HG03159 (cell line): ENCODE measurements around the gene IQCE.
"Not testable (repeated sequence)": the region's sequence is repeated elsewhere in the genome, so short reads cannot be mapped to it uniquely, and the experiment has no call there.

Experiments
- ATAC-seq: cut with Tn5 transposase; IDR thresholded peaks from one replicate; pipeline ENCODE4 v1.9.1; 2021; ENCODE audit warnings: mild to moderate bottlenecking, moderate library complexity; ENCODE audit not compliant: unreplicated experiment

IQCE gene

DNA sequence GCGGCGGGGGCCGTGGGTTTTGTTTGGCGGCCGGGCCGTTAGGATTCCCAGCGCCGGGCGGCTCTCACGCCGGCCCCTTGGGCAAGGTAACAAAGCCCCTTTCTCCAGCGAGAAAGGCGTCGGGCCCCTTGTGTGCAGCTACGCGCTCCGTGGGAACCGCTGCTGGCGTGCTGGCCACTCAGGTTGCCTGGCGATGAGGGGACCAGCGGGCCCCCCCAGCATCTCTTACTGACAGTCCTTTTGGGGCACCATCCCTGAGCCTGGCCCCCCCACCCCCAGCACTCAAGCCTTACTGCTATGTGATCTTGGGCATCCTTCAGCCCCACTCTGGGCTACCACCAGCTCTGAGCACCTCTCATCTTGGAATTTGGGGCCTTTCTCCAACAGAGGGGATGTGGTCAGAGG is 37.4 kb upstream of the IQCE start:
- no peak for ATAC-seq

GRCh38 chr7:2521952-2522591 is 36.7 kb upstream of the IQCE start:
- ATAC-seq: no peak

- no peak for ATAC-seq
These were observed 35.9 kb upstream of the IQCE start for GRCh38 chr7:2522780-2523433.

DNA sequence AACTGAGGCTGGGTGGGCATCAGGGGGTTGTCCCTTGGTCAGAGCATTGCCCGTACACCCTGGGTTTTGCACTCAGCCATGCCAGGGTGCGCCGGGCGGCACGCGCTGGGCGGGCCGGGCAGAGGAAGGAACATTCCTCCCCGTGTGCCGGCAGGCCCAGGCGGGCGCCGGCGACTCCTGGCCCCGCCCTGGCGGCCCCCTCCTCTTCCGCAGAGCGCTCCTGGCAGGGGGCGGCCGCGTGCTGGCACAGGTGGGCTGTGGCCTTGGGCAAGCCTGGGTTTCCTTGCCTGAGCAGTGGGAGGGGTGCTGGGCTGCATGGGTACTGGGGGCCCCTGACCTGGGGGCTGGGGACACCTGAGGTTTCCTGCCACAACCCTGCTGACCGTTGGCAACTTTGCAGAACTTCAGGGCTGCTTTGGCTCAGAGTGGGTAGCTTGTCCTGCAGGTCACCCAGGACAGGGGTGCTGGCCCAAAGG is 35.3 kb upstream of the IQCE start:
- ATAC-seq: no peak

DNA sequence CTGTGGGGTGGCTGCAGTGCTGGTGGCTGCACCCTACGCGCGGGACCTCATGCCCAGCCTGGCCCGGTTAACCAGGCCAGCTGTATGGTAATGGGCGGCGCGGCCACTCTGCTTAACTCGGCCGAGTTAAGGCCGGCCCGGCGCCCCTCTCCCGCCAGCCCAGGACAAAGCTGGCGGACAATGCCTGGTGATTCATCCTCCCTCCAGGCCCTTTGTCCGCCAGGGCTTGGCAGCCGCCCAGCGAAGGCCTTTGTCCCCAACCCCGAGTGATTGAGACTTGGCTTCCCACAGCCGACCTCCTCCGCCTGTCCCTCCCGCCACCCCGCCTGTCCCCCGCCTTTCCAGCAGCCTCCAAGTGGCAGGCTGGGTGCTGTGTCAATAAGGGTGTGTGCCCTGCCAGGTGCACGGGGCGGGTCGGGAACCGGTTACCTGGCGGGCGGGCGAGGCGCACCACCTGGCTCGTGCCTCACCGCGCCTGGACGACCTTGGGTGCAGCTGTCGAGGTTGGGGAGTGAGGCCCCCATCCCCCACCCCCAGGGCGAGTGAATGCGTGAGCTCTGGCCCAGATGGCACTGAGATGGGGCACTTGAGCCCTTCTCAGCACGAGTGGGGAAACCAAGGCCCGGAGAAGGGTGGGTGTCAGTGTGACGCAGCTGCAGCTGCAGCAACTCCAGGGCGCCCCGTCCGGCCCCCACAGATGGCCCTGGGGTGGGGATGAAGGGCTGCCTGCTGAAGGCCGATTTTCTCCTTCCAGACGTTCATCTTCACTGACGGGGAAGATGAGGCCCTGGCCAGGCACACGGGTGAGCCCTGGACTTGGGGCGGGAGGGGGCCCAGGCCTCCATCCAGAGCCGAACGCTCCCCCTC is 34.6 kb upstream of the IQCE start:
- ATAC-seq: no peak

DNA sequence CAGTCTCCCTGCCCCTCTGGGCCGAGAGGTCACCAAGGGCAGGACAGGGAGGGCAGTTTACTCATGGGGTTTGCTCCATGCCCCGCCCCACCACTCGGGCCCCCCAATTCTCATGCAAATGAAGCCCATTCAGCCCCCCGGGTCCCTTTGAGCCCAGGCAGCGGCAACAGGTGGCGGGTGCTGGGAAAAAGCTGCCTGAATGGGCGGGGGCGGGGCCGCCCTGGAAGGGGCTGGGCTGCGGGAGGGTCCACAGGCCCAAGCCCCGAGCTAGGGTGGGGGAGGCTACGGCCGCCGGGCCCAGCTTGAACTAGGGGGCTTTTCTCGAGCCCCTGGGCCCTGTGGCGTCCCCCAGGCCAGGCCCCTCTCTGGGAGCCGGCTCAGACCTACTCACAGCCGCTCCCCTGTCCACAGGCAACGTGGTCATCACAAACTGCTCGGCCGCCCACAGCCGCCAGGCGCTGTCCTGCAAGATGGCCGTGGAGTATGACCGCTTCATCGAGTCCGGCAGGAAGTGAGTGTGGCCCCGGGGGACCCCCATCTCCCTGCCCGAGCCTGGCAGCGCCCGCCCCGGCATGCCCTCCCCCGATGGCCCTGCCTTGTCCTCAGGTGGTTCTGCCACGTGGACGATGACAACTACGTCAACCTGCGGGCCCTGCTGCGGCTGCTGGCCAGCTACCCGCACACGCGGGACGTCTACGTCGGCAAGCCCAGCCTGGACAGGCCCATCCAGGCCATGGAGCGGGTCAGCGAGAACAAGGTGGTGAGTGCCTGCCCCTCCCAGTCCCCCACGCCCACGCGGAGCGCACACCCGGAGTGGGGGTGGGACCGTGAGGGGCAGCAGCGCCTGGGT is 33.7 kb upstream of the IQCE start:
- ATAC-seq: no peak

DNA sequence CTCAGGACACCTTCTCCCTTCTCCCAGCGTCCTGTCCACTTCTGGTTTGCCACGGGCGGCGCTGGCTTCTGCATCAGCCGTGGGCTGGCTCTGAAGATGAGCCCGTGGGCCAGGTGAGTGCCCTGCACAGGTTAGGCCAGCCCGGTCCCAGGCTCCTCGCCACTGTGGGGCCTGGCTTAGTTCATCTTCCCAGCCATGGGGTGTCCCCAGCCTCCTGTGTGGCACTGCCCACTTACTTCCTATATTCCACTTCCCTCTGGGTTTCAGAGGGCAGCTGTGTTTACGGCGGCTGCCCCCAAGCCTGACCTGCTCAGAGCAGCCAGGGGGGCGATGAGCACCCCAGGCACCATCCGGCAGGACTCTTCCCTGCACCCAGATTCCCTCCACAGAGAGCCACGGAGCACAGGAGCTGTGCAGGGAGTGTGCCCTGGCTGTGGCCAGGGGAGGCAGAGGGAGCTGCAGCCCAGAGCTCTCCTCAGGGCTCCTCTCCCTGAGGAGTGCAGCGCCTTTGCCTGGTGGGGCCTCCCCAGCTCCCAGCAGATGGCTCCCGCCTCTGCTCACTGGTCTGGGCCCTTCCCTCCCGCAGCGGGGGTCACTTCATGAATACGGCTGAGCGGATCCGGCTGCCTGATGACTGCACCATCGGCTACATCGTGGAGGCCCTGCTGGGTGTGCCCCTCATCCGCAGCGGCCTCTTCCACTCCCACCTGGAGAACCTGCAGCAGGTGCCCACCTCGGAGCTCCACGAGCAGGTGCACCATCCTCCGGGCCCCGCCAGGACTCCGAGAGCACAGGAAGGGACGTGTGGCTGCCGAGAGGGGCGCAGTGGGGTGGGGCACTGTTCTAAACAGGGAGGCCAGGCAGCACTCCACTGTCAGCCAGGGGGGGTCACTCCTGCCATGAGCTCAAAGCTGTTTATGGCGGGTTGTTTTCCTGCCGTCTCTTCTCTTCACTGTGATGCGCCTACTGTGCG is 32.8 kb upstream of the IQCE start:
- no peak for ATAC-seq

DNA sequence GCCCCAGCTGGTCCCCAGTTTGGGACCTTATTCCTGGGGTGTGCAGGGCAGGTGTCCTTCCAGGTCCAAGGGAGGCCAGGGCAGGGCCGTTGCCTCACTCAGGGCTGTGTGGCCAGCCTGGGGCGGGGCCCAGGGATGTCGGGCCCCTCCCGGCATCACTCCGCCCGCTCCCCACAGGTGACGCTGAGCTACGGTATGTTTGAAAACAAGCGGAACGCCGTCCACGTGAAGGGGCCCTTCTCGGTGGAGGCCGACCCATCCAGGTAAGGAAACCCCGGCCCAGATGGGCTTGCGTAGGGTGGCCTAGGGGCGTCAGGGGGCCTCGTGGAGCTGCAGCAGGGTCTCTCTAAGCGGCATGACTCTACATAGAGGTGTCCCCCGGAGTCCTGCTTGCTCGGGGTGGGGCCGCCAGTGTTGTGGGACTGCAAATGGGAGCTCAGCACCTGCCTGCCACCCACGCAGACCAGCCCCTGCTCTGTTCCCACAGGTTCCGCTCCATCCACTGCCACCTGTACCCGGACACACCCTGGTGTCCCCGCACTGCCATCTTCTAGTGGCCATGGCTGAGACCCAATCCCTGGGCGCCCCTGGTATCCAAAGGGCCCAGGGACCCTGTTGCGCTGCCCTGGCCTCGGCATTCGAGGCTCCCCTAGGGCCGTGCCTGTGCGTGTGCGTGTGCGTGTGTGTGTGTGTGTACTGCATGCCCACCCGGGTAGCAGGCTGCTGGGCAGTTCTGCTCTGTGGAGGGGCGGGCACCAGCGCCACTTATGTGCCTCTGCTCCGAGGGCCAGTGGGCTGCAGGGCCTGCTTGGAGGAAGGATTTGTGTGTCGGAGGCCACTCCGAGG is 31.9 kb upstream of the IQCE start:
- no peak for ATAC-seq

DNA sequence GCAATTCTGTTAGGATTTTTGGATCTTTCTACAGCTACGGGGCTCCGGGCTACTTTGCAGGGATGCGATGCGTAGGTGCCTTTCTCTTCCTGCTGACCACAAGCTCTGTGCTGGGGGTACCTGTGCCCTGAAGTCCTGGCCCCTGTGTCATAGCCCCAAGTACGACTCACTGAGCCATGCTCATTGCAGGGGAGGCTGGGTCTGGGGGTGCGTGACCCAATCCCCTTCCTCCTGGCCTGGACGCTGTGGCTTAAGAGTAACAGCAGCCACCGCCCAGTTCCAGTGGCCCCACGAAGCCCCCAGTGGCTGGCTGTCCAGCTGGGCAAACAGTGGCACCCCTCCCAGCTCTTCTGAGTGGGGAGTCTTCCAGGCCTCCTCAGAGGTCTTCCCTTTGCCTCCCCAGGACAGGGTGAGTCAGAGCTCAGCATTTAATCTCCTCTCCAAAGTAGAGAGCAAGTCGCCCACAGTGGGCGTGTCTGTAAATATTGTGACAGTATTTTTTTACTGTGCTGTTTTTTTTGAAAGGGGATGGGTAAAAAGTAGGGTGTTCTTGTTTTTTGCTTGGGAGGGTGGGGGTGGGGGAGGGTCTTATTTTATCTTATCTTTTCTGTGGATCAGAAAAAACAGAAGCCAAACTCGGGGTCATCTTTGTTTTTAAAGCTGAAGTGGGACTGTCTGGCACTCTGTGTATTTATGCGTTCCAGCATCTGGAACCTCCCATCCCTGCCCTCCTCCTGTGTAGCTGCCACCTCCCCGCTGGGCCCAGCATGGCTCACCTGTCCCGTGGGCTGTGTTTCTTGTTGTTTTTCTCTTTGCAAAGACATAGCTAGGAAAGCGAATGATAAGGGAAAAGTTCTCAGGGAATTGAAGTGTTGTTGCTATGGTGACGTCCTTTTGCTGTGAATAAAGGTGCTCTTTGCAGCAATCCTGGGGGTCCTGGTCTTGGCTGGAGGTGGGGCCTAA is 31.0 kb upstream of the IQCE start:
- no peak for ATAC-seq

GRCh38 chr7:2528481-2529095 is 30.2 kb upstream of the IQCE start:
- ATAC-seq: peak; percentile 6

- ATAC-seq: peak; percentile 53
These were observed 29.4 kb upstream of the IQCE start for GRCh38 chr7:2529161-2530070.

DNA sequence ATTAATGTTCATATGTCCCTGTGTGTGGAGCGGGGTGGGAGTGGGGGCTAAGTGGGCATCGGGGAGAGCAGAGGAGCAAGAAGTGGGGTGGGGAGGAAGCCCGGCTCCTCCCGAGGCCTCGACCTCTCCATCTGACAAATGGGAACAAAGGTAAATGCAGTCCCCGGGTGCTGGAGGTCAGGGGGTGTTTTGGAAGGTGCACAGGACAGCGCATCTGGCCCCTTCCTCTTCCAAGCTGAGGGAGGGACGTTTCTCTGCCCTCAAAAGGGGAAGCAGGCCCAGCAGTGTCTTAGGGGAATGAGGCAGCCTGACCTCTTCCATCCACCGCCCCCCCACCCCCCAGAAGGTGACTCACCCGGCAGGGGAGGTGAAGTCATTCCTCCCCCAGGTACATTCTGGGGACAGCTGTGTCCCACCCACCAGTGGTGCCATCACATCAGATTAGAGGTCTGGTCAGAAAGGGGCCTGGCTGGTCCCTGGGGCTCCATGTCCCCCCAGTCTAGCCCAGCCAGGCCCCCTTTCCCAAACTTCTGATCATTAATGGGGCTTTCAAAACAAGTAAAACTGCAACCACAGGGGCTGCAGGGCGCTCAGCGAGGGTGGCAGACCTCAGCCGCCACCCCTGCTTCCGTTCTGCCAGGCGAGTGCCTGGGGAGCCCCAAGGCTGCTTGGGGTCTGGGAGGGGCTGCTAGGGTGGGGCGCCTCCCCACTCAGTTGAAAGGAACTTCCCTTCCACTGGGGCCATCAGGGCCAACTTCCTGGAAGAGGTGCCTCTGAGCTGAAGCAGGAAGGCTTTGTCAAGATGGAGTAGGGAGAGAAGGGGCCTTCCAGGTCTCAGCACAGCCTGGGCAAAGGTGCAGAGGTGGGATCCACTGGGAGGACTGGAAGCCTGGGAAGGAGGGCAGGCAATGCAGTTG is 28.4 kb upstream of the IQCE start:
- no peak for ATAC-seq

DNA sequence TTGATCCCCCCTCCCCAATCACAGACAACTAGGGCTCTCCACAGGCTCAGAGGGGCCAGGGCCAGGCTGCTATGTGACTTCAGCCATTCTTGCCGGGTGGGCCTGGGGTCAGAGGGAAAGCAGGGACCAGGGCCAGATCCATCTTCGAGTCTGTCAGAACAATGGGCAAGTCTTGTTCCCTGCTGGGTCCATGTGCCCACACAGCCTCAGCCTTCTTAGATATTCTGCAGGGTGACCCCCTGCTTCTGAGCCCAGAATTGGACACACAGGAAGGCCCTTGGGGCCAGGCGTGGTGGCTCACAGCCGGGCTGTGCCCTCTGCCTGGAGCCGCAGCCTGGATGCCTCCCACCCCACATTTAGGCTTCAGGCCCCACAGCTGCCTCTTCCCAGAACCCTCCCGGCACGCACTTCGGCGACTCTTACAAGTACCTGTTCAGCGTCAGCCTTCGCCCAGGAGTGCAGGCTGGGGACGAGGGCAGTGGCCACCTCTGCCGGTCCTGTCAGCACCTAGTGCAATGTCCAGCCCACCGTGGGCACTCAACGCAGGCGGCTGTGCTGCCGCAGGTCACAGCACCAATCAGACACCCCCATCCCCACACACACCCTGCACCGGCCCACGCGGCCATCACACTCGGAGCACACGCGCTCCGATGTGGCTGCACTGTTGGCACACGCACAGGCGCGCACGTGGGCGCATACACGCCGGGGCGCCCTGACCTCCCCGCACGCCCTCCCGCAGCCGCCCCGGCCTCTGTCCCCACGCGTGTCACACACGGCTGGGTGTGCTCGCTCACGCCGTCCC is 27.6 kb upstream of the IQCE start:
- ATAC-seq: not testable (repeated sequence)

- ATAC-seq: not testable (repeated sequence)
These were observed 27.0 kb upstream of the IQCE start for GRCh38 chr7:2531796-2532110.
